ENCODE data around the gene LRMDA.

Gene LRMDA

GRCh38 chr10:76274933-76275332 lies 843.5 kb downstream of the LRMDA start:
- no peak for DNase-seq (ENCODE audit: low read depth)

GRCh38 chr10:76278811-76279460 lies 847.5 kb downstream of the LRMDA start:
- no peak for DNase-seq (ENCODE audit: low read depth)

- no peak for DNase-seq (ENCODE audit: low read depth)
Measured at GRCh38 chr10:76281659-76282058, 850.2 kb downstream of the LRMDA start.

GRCh38 chr10:76282061-76283025 lies 850.9 kb downstream of the LRMDA start:
- no peak for DNase-seq (ENCODE audit: low read depth)

GRCh38 chr10:76284351-76284750 lies 852.9 kb downstream of the LRMDA start:
- DNase-seq (ENCODE audit: low read depth), result no peak

GRCh38 chr10:76285012-76285411 lies 853.6 kb downstream of the LRMDA start:
- DNase-seq (ENCODE audit: low read depth), result no peak

- no peak for DNase-seq (ENCODE audit: low read depth)
Measured at GRCh38 chr10:76285515-76285914, 854.1 kb downstream of the LRMDA start.

- DNase-seq (ENCODE audit: low read depth), result no peak
Measured at GRCh38 chr10:76286536-76286935, 855.1 kb downstream of the LRMDA start.

GRCh38 chr10:76287856-76288255 lies 856.4 kb downstream of the LRMDA start:
- DNase-seq (ENCODE audit: low read depth), result no peak

GRCh38 chr10:76291175-76291574 lies 859.8 kb downstream of the LRMDA start:
- no peak for DNase-seq (ENCODE audit: low read depth)

GRCh38 chr10:76291885-76292284 lies 860.5 kb downstream of the LRMDA start:
- DNase-seq (ENCODE audit: low read depth), result no peak

- DNase-seq (ENCODE audit: low read depth), result no peak
Measured at GRCh38 chr10:76296957-76297356, 865.5 kb downstream of the LRMDA start.

- no peak for DNase-seq (ENCODE audit: low read depth)
Measured at GRCh38 chr10:76297358-76297757, 865.9 kb downstream of the LRMDA start.

GRCh38 chr10:76297780-76298281 lies 866.4 kb downstream of the LRMDA start:
- DNase-seq (ENCODE audit: low read depth), result no peak

GRCh38 chr10:76298329-76298728 lies 866.9 kb downstream of the LRMDA start:
- no peak for DNase-seq (ENCODE audit: low read depth)

- no peak for DNase-seq (ENCODE audit: low read depth)
Measured at GRCh38 chr10:76299501-76299900, 868.1 kb downstream of the LRMDA start.

- no peak for DNase-seq (ENCODE audit: low read depth)
Measured at GRCh38 chr10:76301211-76301610, 869.8 kb downstream of the LRMDA start.

GRCh38 chr10:76301950-76302349 lies 870.5 kb downstream of the LRMDA start:
- DNase-seq (ENCODE audit: low read depth), result no peak

- DNase-seq (ENCODE audit: low read depth), result no peak
Measured at GRCh38 chr10:76302481-76302880, 871.1 kb downstream of the LRMDA start.

- no peak for DNase-seq (ENCODE audit: low read depth)
Measured at GRCh38 chr10:76302961-76303630, 871.7 kb downstream of the LRMDA start.

- DNase-seq (ENCODE audit: low read depth), result no peak
Measured at GRCh38 chr10:76303682-76304316, 872.4 kb downstream of the LRMDA start.

Measured in stimulated activated CD8-positive, alpha-beta memory T cell treated with anti-CD3 and anti-CD28 coated beads, Interleukin-7, amount 100 ng/mL, for 24 hours (primary cell).